Measurements from ENCODE around the gene HDAC4. TPM values are rescaled to one million over a fixed set of nuclear protein-coding genes. Genes with fewer than 3 reads are reported as not detected.

Gene HDAC4
- total and polyA plus RNA-seq, 2 donors (not counting 1 experiment from before 2014, with no cell fraction given), result 13.5 to 46.0 TPM

DNA sequence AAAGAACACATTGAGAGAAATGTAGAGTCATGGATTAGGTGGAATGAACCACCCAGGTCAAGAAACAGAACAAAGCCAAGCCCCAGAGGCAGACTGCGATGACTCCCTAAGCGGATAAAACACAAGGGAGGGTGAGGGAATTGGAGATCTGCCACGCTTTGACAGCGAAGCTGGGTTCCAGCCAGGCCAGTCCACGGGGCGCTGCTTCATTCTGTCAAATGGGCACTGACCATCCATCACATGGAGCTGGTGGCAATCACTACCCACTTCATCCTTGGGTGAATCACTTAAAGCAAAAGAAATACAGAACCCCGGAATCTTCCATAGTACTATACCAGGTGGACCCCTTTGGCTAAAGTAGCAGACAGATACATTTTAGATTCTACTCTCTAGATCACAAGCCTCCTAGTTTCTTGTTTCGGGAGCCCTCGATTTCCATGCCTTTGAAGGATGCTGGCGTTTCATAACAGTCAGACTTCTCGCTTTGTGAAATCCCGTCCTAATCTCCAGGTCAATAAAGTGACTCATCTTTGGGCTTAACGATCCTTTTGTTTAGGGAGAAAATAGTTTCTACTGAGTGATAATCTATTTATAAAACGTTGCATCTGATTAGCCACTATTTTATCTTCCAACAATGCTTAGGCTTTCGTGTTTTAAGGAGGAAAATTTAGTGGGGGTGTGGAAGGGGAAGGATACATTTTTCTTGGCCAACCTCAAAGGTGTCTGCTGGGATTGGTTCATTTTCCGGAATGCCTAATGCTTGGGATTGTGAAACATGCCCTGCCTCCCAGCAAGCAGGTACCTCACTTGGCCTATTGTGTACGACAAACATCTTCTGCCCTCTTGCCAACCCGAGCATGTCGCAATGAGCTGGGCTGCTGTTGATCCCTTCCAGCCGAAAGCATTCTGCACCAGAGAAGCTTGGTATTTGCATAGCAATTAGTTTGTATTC is 44.1 kb upstream of the HDAC4 start:
- Histone ChIP-seq H4K20me1 (ENCODE audit: control insufficient read depth, insufficient read depth, low read length, poor library complexity, severe bottlenecking) (no peaks in the 10 kb centered on the region), H2AFZ (ENCODE audit: insufficient read depth, low read depth, low read length, poor library complexity, severe bottlenecking) (no peak overlapping the region), H3K36me3 (replicated peaks in 1 of 2; ENCODE audit: control extremely low read depth in 1 of 2, control insufficient read depth in 1 of 2, extremely low read depth in 1 of 2, insufficient read depth in 2 of 2, low read length in 1 of 2) (no peaks in the 10 kb centered on the region), H3K27ac (ENCODE audit: low read length in 2 of 2) (no peak overlapping the region), H3K79me2 (ENCODE audit: control insufficient read depth, insufficient read depth, low read length) (no peaks in the 10 kb centered on the region), H3K4me3 (ENCODE audit: control extremely low read depth in 1 of 5, extremely low read depth in 1 of 5, insufficient read depth in 1 of 5, low read depth in 2 of 5, low read length in 4 of 5) (no peak overlapping the region), H3K4me2 (replicated peaks; ENCODE audit: low read depth, low read length, poor library complexity, severe bottlenecking) (no peak overlapping the region), H3K4me1 (ENCODE audit: control insufficient read depth in 2 of 2, insufficient read depth in 2 of 2, low read length in 2 of 2) (peaks cover 11 to 13% of the 10 kb centered on the region in 2 donors), H3K9ac (ENCODE audit: low read length) (no peak overlapping the region), H3K9me3 (ENCODE audit: control extremely low read depth in 1 of 3, control insufficient read depth in 2 of 3, insufficient read depth in 1 of 3, low read length in 2 of 3) (peaks cover 0 to 4% (median 0%) of the 10 kb centered on the region in 3 donors), H3K27me3 (replicated peaks in 1 of 4; ENCODE audit: control extremely low read depth in 1 of 4, control insufficient read depth in 3 of 4, insufficient read depth in 4 of 4, low read length in 3 of 4) (peaks cover 0 to 31% (median 15%) of the 10 kb centered on the region in 4 experiments)
- ChIA-PET CTCF (interaction anchor here (1.2 kb wide), 1 partner anchor 174 kb away, joined by 3 read pairs; no protein-coding TSS in a partner anchor), POLR2A (no interaction called here)
- no peak overlapping the region for H3K27ac Mint-ChIP-seq
- H3K4me1 Mint-ChIP-seq, result peaks cover 9% of the 10 kb centered on the region
- TF ChIP-seq EZH2 (IDR thresholded peaks at IDR 0.05; ENCODE audit: borderline replicate concordance, insufficient read depth, low read depth, low read length, poor library complexity, severe bottlenecking), result no peak
- no peak for TF ChIP-seq CTCF (IDR thresholded peaks at IDR 0.05)
- H3K9me3 Mint-ChIP-seq (ENCODE audit: insufficient read depth), result no peaks in the 10 kb centered on the region
- H3K4me3 Mint-ChIP-seq, result no peak overlapping the region
- no peak for DNase-seq
- H3K27me3 Mint-ChIP-seq, result peaks cover 59% of the 10 kb centered on the region
- ATAC-seq (ENCODE audit: low read depth), result no peak
- whole genome bisulfite sequencing (ENCODE audit: insufficient coverage), result 93% methylated on average over 10 of the region's 20 CpGs
- intact Hi-C loops (cut with micrococcal nuclease), result no loop called here
